B cell (primary cell): Measurements from ENCODE around the gene GPC2. TPM values are rescaled to one million over a fixed set of nuclear protein-coding genes. Genes with fewer than 3 reads are reported as not detected.

Experiments
- ATAC-seq: fragments of 200-7000 bp; cut with Tn5 transposase; one replicate; pipeline ENCODE4 v1.10.0; 2021; ENCODE audit warnings: low read depth, mild to moderate bottlenecking, moderate number of reproducible peaks, moderate library complexity
- CTCF ChIA-PET: fragments of 350-600 bp; sonication (Branson Sonifier 250); formaldehyde crosslinking; loops from one replicate; lab custom pipeline; 2021; ENCODE audit warnings: antibody characterized with exemption, inconsistent platforms; lab: Charles Lee
- POLR2A ChIA-PET: fragments of 350-600 bp; sonication (Branson Sonifier 250); formaldehyde crosslinking; loops from one replicate; lab custom pipeline; 2021; ENCODE audit warnings: antibody characterized with exemption; lab: Charles Lee
- DNase-seq: peaks from one replicate; pipeline ENCODE4 v3.0.0; 2013
- H2AFZ ChIP-seq: 2 replicates; pipeline ENCODE4 v1.6.1; 2012; ENCODE audit warnings: mild to moderate bottlenecking, low read depth, low read length; ENCODE audit not compliant: insufficient read depth, poor library complexity, severe bottlenecking
- H3K27ac ChIP-seq, 2 donors: 1 replicate in 1 of 2; 2 replicates in 1 of 2; pipeline ENCODE4 v1.5.1; 2012 to 2013; ENCODE audit warnings: low read length in 2 of 2, mild to moderate bottlenecking in 2 of 2, moderate library complexity in 1 of 2
- H3K27me3 ChIP-seq, 4 experiments: fragments of 200-600 bp in 1 of 4; sonication (generic) in 1 of 4; replicated peaks in 1 of 4; 1 replicate in 2 of 4; 2 replicates in 2 of 4; pipeline versions ENCODE4 v1.6.1 to v1.7.0; 2013 to 2016; ENCODE audit warnings: low read length in 3 of 4, mild to moderate bottlenecking in 2 of 4, mixed read lengths in 1 of 4, moderate library complexity in 1 of 4; ENCODE audit not compliant: insufficient read depth in 4 of 4, control insufficient read depth in 3 of 4; ENCODE audit errors: control extremely low read depth in 1 of 4
- H3K36me3 ChIP-seq, 2 experiments: replicated peaks in 1 of 2; 1 replicate in 1 of 2; 2 replicates in 1 of 2; pipeline versions ENCODE4 v1.6.1 to v1.7.1; 2013; ENCODE audit warnings: low read length in 1 of 2; ENCODE audit not compliant: insufficient read depth in 2 of 2, control insufficient read depth in 1 of 2; ENCODE audit errors: control extremely low read depth in 1 of 2, extremely low read depth in 1 of 2
- H3K4me1 ChIP-seq, 2 donors: fragments of 200-600 bp in 1 of 2; sonication (generic) in 1 of 2; 1 replicate in 1 of 2; 2 replicates in 1 of 2; pipeline versions ENCODE4 v1.5.1 to v1.6.1; 2013 to 2017; ENCODE audit warnings: low read length in 2 of 2; ENCODE audit not compliant: control insufficient read depth in 2 of 2, insufficient read depth in 2 of 2
- H3K4me2 ChIP-seq: replicated peaks from 2 replicates; pipeline ENCODE3; 2012; ENCODE audit warnings: mild to moderate bottlenecking, low read depth, low read length; ENCODE audit not compliant: poor library complexity, severe bottlenecking
- H3K4me3 ChIP-seq, 5 experiments: fragments of 200-600 bp in 1 of 5; sonication (generic) in 1 of 5; 1 replicate in 3 of 5; 2 replicates in 2 of 5; pipeline versions ENCODE4 v1.5.1 to v1.7.0; 2011 to 2016; ENCODE audit warnings: low read length in 4 of 5, mild to moderate bottlenecking in 4 of 5, low read depth in 2 of 5, control low read depth in 1 of 5, moderate library complexity in 1 of 5; ENCODE audit not compliant: insufficient read depth in 1 of 5; ENCODE audit errors: control extremely low read depth in 1 of 5, extremely low read depth in 1 of 5
- H3K79me2 ChIP-seq: fragments of 200-600 bp; sonication (generic); one replicate; pipeline ENCODE4 v1.6.0; 2016; ENCODE audit warnings: low read length; ENCODE audit not compliant: control insufficient read depth, insufficient read depth
- H3K9ac ChIP-seq: fragments of 200-600 bp; sonication (generic); 2 replicates; pipeline ENCODE4 v1.6.1; 2017; ENCODE audit warnings: mild to moderate bottlenecking, low read length, moderate library complexity
- H3K9me3 ChIP-seq, 3 donors: one replicate each; pipeline versions ENCODE4 v1.6.1 to v1.7.1; 2013; ENCODE audit warnings: low read length in 2 of 3; ENCODE audit not compliant: control insufficient read depth in 2 of 3, insufficient read depth in 1 of 3; ENCODE audit errors: control extremely low read depth in 1 of 3
- H4K20me1 ChIP-seq: 2 replicates; pipeline ENCODE4 v1.6.0; 2012; ENCODE audit warnings: mild to moderate bottlenecking, low read length; ENCODE audit not compliant: insufficient read depth, control insufficient read depth, poor library complexity, severe bottlenecking
- H3K27ac Mint-ChIP-seq: one replicate; pipeline ENCODE4 v1.8.0; 2021; ENCODE audit warnings: mixed read lengths
- H3K27me3 Mint-ChIP-seq: one replicate; pipeline ENCODE4 v1.8.0; 2021; ENCODE audit warnings: mixed read lengths
- H3K4me1 Mint-ChIP-seq: one replicate; pipeline ENCODE4 v1.8.0; 2021; ENCODE audit warnings: mixed read lengths
- H3K4me3 Mint-ChIP-seq: one replicate; pipeline ENCODE4 v1.8.0; 2021; ENCODE audit warnings: mixed read lengths
- H3K9me3 Mint-ChIP-seq: one replicate; pipeline ENCODE4 v1.8.0; 2022; ENCODE audit warnings: mixed read lengths; ENCODE audit not compliant: insufficient read depth
- CTCF ChIP-seq: fragments of 200-600 bp; IDR thresholded peaks from one replicate; pipeline ENCODE4 v1.8.0; 2022; ENCODE audit warnings: antibody characterized with exemption, mild to moderate bottlenecking
- EZH2 ChIP-seq: IDR thresholded peaks from 2 replicates; pipeline ENCODE4 v1.6.1; 2012; ENCODE audit warnings: borderline replicate concordance, low read depth, mild to moderate bottlenecking, moderate library complexity, low read length; ENCODE audit not compliant: insufficient read depth, poor library complexity, severe bottlenecking
- WGBS: methylation state at CpG from one replicate; pipeline ENCODE4 v1.1.5; 2013; ENCODE audit warnings: missing lambda C conversion rate; ENCODE audit not compliant: insufficient coverage; 5-methylcytosine and 5-hydroxymethylcytosine counted together
- intact Hi-C: fragments of 100-400 bp; cut with micrococcal nuclease; formaldehyde crosslinking; loops from one replicate; pipeline ENCODE4 v1.10.0; 2022
- polyA plus RNA-seq: library from polyadenylated mRNA; depleted of rRNA; stranded (reverse); fragments of >200 nt; gene quantifications from 2 replicates; pipeline ENCODE4 v1.2.3, GENCODE V29; 2012
- total RNA-seq, 2 donors: library from RNA; stranded (reverse); fragments of 120-200 nt in 1 of 2; gene quantifications; 1 replicate in 1 of 2; 2 replicates in 1 of 2; pipeline versions ENCODE4 v1.2.3 to v1.2.4, GENCODE V29; 2013 to 2022

Gene GPC2
- total and polyA plus RNA-seq, 2 donors (not counting 1 experiment from before 2014, with no cell fraction given), result 3.9 to 4.1 TPM

- Histone ChIP-seq H3K36me3 (no peaks in the 10 kb centered on the region), H3K4me1 (peaks cover 56 to 64% of the 10 kb centered on the region in 2 donors), H3K4me3 (peak overlapping the region in 3 of 5 experiments; percentile 3 to 47 (median 35)), H3K27me3 (no peaks in the 10 kb centered on the region), H3K9me3 (no peaks in the 10 kb centered on the region), H3K27ac (peak overlapping the region; percentile 70 to 72), H4K20me1 (no peaks in the 10 kb centered on the region), H3K4me2 (peak overlapping the region; percentile 78), H2AFZ (peak overlapping the region; percentile 43), H3K9ac (peak overlapping the region; percentile 54), H3K79me2 (peaks cover 7% of the 10 kb centered on the region)
- Mint-ChIP-seq H3K27ac (peak overlapping the region; percentile 95), H3K4me3 (peak overlapping the region; percentile 88), H3K9me3 (no peaks in the 10 kb centered on the region), H3K27me3 (no peaks in the 10 kb centered on the region), H3K4me1 (peaks cover 81% of the 10 kb centered on the region)
- ATAC-seq, result peak; percentile 68
- intact Hi-C loops, result loop anchor here (5.0 kb wide), 2 partner anchors 34 to 64 kb away; partner anchors contain the start of genes GPC2, LAMTOR4 and STAG3
- WGBS, result 36% methylated on average over 6 of the region's 7 CpGs
- peak; percentile 73 for DNase-seq
- CTCF ChIA-PET, result interaction anchor here (0.9 to 6.5 kb wide), 9 partner anchors 9 to 196 kb away, joined by 3 to 56 read pairs (median 6); no protein-coding TSS in a partner anchor
- POLR2A ChIA-PET, result interaction anchor here (0.6 to 2.6 kb wide), 7 partner anchors 9 to 50 kb away, joined by 3 to 13 read pairs (median 5); no protein-coding TSS in a partner anchor
- no peak for TF ChIP-seq EZH2
- no peak for TF ChIP-seq CTCF
Measured at GRCh38 chr7:100211342-100211780, 34.2 kb upstream of the GPC2 start.

GRCh38 chr7:100210805-100211204, 33.6 kb upstream of the GPC2 start:
- ChIA-PET POLR2A (interaction anchor here (0.6 to 2.6 kb wide), 7 partner anchors 8 to 49 kb away, joined by 3 to 13 read pairs (median 5); no protein-coding TSS in a partner anchor), CTCF (interaction anchor here (0.7 to 6.5 kb wide), 10 partner anchors 10 to 197 kb away, joined by 3 to 56 read pairs (median 5); no protein-coding TSS in a partner anchor)
- H2AFZ ChIP-seq, result peak overlapping the region; percentile 43
- Mint-ChIP-seq H3K4me1 (peaks cover 79% of the 10 kb centered on the region), H3K9me3 (no peaks in the 10 kb centered on the region), H3K27me3 (no peaks in the 10 kb centered on the region), H3K4me3 (peak overlapping the region; percentile 88), H3K27ac (peak overlapping the region; percentile 95)
- WGBS, result 67% methylated on average over 1 of the region's 5 CpGs
- TF ChIP-seq CTCF (no peak), EZH2 (no peak)
- peak overlapping the region; percentile 78 for H3K4me2 ChIP-seq
- intact Hi-C loops, result loop anchor here (5.0 kb wide), 2 partner anchors 34 to 64 kb away; partner anchors contain the start of genes GPC2, LAMTOR4 and STAG3
- no peaks in the 10 kb centered on the region for H3K36me3 ChIP-seq
- DNase-seq (no peak), ATAC-seq (no peak)
- H3K27me3 ChIP-seq, result no peaks in the 10 kb centered on the region
- H3K4me1 ChIP-seq, result peaks cover 54 to 64% of the 10 kb centered on the region in 2 donors
- peak overlapping the region in 3 of 5 experiments; percentile 3 to 47 (median 35) for H3K4me3 ChIP-seq
- H3K79me2 ChIP-seq, result peaks cover 7% of the 10 kb centered on the region
- no peaks in the 10 kb centered on the region for H3K9me3 ChIP-seq
- H3K9ac ChIP-seq, result peak overlapping the region; percentile 54
- peak overlapping the region; percentile 70 to 72 for H3K27ac ChIP-seq
- H4K20me1 ChIP-seq, result no peaks in the 10 kb centered on the region
